ENCODE results near the gene ZCCHC10. TPM values are rescaled to one million over a fixed set of nuclear protein-coding genes. Genes with fewer than 3 reads are reported as not detected.
"Not testable (repeated sequence)": the region's sequence is repeated elsewhere in the genome, so short reads cannot be mapped to it uniquely, and the experiment has no call there.

Gene ZCCHC10
- total and polyA plus RNA-seq, 4 donors = 5.1 to 24.2 (median 9.8) TPM

DNA sequence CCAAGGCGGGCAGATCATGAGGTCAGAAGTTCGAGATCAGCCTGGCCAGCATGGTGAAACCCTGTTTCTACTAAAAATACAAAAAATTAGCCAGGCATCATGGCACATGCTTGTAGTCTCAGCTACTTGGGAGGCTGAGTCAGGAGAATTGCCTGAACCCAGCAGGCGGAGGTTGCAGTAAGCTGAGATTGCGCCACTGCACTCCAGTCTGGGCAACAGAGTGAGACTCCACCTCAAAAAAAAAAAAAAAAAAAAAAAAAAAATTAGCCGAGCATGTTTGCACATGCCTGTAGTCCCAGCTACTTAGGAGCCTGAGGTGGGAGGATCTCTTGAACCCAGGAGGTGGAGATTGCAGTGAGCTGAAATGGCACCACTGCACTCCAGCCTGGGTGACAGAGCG is 10.3 kb upstream of the ZCCHC10 start:
- not testable (repeated sequence) for H3K36me3 ChIP-seq (ENCODE audit: control insufficient read depth in 4 of 4, insufficient read depth in 3 of 4, low read depth in 1 of 4, low read length in 3 of 4); H3K9me3 ChIP-seq (ENCODE audit: control insufficient read depth in 4 of 4, low read length in 3 of 4); DNase-seq (ENCODE audit: low spot score); H3K4me1 ChIP-seq (ENCODE audit: control insufficient read depth in 4 of 4, insufficient read depth in 4 of 4, low read length in 3 of 4); H3K4me3 ChIP-seq (ENCODE audit: low read depth in 1 of 3, low read length in 3 of 3); H3K9ac ChIP-seq (ENCODE audit: low read depth in 1 of 2, low read length in 2 of 2); H3K27me3 ChIP-seq (ENCODE audit: control insufficient read depth in 4 of 4, insufficient read depth in 4 of 4, low read length in 3 of 4); H3K27ac ChIP-seq (ENCODE audit: low read depth in 1 of 2, low read length in 2 of 2)
- 78% methylated on average over 6 of the region's 6 CpGs for WGBS

DNA sequence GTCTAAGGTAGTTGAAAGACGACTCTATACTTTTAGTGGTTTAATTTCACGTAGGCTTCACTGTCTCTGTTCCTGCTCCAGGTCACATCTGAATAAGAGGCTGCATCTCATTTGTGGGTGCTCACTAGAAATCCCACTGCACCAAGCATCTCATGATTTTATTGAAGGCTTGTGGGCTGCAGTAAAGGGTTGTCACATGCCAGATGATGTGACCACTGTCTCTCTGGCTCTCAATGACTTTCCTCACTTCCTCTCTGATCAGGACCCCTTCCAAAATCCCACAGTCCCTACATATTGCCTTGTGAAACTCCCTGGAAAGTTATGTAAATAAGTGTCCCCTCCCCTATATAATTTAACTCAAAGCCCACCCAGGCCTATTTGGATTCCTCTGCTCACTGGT is 8.9 kb upstream of the ZCCHC10 start:
- no peaks in the 10 kb centered on the region for H3K4me1 ChIP-seq (ENCODE audit: control insufficient read depth in 4 of 4, insufficient read depth in 4 of 4, low read length in 3 of 4)
- no peaks in the 10 kb centered on the region for H3K9me3 ChIP-seq (ENCODE audit: control insufficient read depth in 4 of 4, low read length in 3 of 4)
- H3K9ac ChIP-seq (ENCODE audit: low read depth in 1 of 2, low read length in 2 of 2) = no peak overlapping the region
- no peak overlapping the region for H3K4me3 ChIP-seq (ENCODE audit: low read depth in 1 of 3, low read length in 3 of 3)
- WGBS = 71% methylated on average over 2 of the region's 2 CpGs
- H3K27me3 ChIP-seq (ENCODE audit: control insufficient read depth in 4 of 4, insufficient read depth in 4 of 4, low read length in 3 of 4) = no peaks in the 10 kb centered on the region
- DNase-seq (ENCODE audit: low spot score) = no peak
- no peaks in the 10 kb centered on the region for H3K36me3 ChIP-seq (ENCODE audit: control insufficient read depth in 4 of 4, insufficient read depth in 3 of 4, low read depth in 1 of 4, low read length in 3 of 4)
- no peak overlapping the region for H3K27ac ChIP-seq (ENCODE audit: low read depth in 1 of 2, low read length in 2 of 2)
- no peak for TF ChIP-seq FOXA2 (IDR thresholded peaks at IDR 0.05)
- TF ChIP-seq, protein P1, sequence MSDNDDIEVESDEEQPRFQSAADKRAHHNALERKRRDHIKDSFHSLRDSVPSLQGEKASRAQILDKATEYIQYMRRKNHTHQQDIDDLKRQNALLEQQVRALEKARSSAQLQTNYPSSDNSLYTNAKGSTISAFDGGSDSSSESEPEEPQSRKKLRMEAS (IDR thresholded peaks at IDR 0.05) = no peak
- TF ChIP-seq, protein P2, sequence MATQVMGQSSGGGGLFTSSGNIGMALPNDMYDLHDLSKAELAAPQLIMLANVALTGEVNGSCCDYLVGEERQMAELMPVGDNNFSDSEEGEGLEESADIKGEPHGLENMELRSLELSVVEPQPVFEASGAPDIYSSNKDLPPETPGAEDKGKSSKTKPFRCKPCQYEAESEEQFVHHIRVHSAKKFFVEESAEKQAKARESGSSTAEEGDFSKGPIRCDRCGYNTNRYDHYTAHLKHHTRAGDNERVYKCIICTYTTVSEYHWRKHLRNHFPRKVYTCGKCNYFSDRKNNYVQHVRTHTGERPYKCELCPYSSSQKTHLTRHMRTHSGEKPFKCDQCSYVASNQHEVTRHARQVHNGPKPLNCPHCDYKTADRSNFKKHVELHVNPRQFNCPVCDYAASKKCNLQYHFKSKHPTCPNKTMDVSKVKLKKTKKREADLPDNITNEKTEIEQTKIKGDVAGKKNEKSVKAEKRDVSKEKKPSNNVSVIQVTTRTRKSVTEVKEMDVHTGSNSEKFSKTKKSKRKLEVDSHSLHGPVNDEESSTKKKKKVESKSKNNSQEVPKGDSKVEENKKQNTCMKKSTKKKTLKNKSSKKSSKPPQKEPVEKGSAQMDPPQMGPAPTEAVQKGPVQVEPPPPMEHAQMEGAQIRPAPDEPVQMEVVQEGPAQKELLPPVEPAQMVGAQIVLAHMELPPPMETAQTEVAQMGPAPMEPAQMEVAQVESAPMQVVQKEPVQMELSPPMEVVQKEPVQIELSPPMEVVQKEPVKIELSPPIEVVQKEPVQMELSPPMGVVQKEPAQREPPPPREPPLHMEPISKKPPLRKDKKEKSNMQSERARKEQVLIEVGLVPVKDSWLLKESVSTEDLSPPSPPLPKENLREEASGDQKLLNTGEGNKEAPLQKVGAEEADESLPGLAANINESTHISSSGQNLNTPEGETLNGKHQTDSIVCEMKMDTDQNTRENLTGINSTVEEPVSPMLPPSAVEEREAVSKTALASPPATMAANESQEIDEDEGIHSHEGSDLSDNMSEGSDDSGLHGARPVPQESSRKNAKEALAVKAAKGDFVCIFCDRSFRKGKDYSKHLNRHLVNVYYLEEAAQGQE (IDR thresholded peaks at IDR 0.05) = no peak
- no peak for TF ChIP-seq YY1 (IDR thresholded peaks at IDR 0.05)
- no peak for TF ChIP-seq HNF4G (IDR thresholded peaks at IDR 0.05)
- TF ChIP-seq, protein P3, sequence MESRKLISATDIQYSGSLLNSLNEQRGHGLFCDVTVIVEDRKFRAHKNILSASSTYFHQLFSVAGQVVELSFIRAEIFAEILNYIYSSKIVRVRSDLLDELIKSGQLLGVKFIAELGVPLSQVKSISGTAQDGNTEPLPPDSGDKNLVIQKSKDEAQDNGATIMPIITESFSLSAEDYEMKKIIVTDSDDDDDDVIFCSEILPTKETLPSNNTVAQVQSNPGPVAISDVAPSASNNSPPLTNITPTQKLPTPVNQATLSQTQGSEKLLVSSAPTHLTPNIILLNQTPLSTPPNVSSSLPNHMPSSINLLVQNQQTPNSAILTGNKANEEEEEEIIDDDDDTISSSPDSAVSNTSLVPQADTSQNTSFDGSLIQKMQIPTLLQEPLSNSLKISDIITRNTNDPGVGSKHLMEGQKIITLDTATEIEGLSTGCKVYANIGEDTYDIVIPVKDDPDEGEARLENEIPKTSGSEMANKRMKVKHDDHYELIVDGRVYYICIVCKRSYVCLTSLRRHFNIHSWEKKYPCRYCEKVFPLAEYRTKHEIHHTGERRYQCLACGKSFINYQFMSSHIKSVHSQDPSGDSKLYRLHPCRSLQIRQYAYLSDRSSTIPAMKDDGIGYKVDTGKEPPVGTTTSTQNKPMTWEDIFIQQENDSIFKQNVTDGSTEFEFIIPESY (IDR thresholded peaks at IDR 0.05) = no peak
- no peak for TF ChIP-seq RXRA (IDR thresholded peaks at IDR 0.05)

DNA sequence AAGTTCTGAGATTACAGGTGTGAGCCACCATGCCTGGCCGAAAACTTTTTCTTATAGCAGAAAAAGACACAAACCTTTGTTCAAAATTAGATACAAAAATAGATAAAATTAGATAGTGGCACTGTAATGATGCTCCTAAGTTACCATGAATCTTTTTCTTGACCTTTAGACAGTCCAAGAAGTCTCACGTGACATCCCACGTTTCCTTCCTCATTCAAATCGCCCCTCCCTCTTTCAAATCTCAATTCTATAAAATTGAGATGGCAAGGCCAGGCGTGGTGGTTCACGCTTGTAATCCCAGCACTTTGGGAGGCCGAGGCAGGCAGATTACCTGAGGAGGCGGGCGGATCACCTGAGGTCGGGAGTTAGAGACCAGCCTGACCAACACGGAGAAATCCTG is 7.7 kb upstream of the ZCCHC10 start:
- Histone ChIP-seq H3K36me3 (ENCODE audit: control insufficient read depth in 4 of 4, insufficient read depth in 3 of 4, low read depth in 1 of 4, low read length in 3 of 4) (no peaks in the 10 kb centered on the region), H3K9me3 (ENCODE audit: control insufficient read depth in 4 of 4, low read length in 3 of 4) (no peaks in the 10 kb centered on the region), H3K27ac (ENCODE audit: low read depth in 1 of 2, low read length in 2 of 2) (no peak overlapping the region), H3K27me3 (ENCODE audit: control insufficient read depth in 4 of 4, insufficient read depth in 4 of 4, low read length in 3 of 4) (no peaks in the 10 kb centered on the region), H3K4me3 (ENCODE audit: low read depth in 1 of 3, low read length in 3 of 3) (no peak overlapping the region), H3K4me1 (ENCODE audit: control insufficient read depth in 4 of 4, insufficient read depth in 4 of 4, low read length in 3 of 4) (no peaks in the 10 kb centered on the region), H3K9ac (ENCODE audit: low read depth in 1 of 2, low read length in 2 of 2) (no peak overlapping the region)
- DNase-seq (ENCODE audit: low spot score) = no peak
- WGBS = 88% methylated on average over 11 of the region's 11 CpGs
- no peak for TF ChIP-seq NR2F2 (IDR thresholded peaks at IDR 0.05)
- TF ChIP-seq, protein P2 (IDR thresholded peaks at IDR 0.05) = no peak
- TF ChIP-seq JUND (IDR thresholded peaks at IDR 0.05) = no peak
- TF ChIP-seq HNF4G (IDR thresholded peaks at IDR 0.05) = no peak
- no peak for TF ChIP-seq SP1 (IDR thresholded peaks at IDR 0.05)
- no peak for TF ChIP-seq TAF1 (conservative IDR thresholded peaks at IDR 0.05)
- TF ChIP-seq, protein P4, sequence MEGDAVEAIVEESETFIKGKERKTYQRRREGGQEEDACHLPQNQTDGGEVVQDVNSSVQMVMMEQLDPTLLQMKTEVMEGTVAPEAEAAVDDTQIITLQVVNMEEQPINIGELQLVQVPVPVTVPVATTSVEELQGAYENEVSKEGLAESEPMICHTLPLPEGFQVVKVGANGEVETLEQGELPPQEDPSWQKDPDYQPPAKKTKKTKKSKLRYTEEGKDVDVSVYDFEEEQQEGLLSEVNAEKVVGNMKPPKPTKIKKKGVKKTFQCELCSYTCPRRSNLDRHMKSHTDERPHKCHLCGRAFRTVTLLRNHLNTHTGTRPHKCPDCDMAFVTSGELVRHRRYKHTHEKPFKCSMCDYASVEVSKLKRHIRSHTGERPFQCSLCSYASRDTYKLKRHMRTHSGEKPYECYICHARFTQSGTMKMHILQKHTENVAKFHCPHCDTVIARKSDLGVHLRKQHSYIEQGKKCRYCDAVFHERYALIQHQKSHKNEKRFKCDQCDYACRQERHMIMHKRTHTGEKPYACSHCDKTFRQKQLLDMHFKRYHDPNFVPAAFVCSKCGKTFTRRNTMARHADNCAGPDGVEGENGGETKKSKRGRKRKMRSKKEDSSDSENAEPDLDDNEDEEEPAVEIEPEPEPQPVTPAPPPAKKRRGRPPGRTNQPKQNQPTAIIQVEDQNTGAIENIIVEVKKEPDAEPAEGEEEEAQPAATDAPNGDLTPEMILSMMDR (IDR thresholded peaks at IDR 0.05; ENCODE audit: low read depth, low read length, missing input control) = no peak
- TF ChIP-seq, protein P5, sequence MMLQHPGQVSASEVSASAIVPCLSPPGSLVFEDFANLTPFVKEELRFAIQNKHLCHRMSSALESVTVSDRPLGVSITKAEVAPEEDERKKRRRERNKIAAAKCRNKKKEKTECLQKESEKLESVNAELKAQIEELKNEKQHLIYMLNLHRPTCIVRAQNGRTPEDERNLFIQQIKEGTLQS (IDR thresholded peaks at IDR 0.05) = no peak
- no peak for TF ChIP-seq YY1 (IDR thresholded peaks at IDR 0.05)
- TF ChIP-seq RAD21 (IDR thresholded peaks at IDR 0.05) = no peak
- TF ChIP-seq HNF4A (conservative IDR thresholded peaks at IDR 0.05) = no peak
- TF ChIP-seq, protein P1 (IDR thresholded peaks at IDR 0.05) = no peak
- TF ChIP-seq FOXA1 (IDR thresholded peaks at IDR 0.05) = no peak
- TF ChIP-seq EGR1 (IDR thresholded peaks at IDR 0.05; ENCODE audit: low read depth in 2 of 2) = no peak

All from liver (tissue), 9 donors.